HEK293 (cell line): Measurements from ENCODE around the gene CD8A.

Experiments
- CTCF ChIA-PET: fragments of 350-600 bp; formaldehyde crosslinking; extraction: SDS; loops from one replicate; lab custom pipeline; 2021; ENCODE audit warnings: antibody characterized with exemption; lab: Yijun Ruan, JAX
- POLR2A ChIA-PET: fragments of 300-600 bp; formaldehyde crosslinking; extraction: SDS; loops from one replicate; lab custom pipeline; 2020; ENCODE audit warnings: antibody characterized with exemption, inconsistent platforms; lab: Yijun Ruan, JAX
- H3K27ac ChIP-seq: fragments of 200-500 bp; sonication (Bioruptor generic); 2 replicates; pipeline ENCODE4 v1.5.1; 2014; ENCODE audit warnings: low read depth, low read length, control low read depth, inconsistent platforms; ENCODE audit errors: extremely low read depth
- H3K36me3 ChIP-seq, 2 experiments: fragments of 200-500 bp in 1 of 2; sonication (Bioruptor generic) in 1 of 2; 1 replicate in 1 of 2; 2 replicates in 1 of 2; pipeline ENCODE4 v1.5.1; 2014 to 2017; ENCODE audit warnings: inconsistent platforms in 2 of 2, low read length in 2 of 2; ENCODE audit not compliant: control insufficient read depth in 2 of 2, insufficient read depth in 1 of 2
- H3K4me1 ChIP-seq: fragments of 200-500 bp; sonication (Bioruptor generic); 2 replicates; pipeline ENCODE4 v1.5.1; 2014; ENCODE audit warnings: mild to moderate bottlenecking, low read length, inconsistent platforms; ENCODE audit not compliant: control insufficient read depth, insufficient read depth
- H3K4me3 ChIP-seq: 2 replicates; pipeline ENCODE4 v1.5.1; 2011; ENCODE audit warnings: low read depth, mild to moderate bottlenecking, control low read depth, low read length, moderate library complexity
- H3K9me3 ChIP-seq: fragments of 200-500 bp; sonication (Bioruptor generic); 2 replicates; pipeline ENCODE4 v1.5.1; 2014; ENCODE audit warnings: low read depth, low read length, inconsistent platforms; ENCODE audit not compliant: control insufficient read depth, insufficient read depth
- HOXD13 ChIP-seq: sonication (generic); formaldehyde crosslinking; IDR thresholded peaks from 2 replicates; pipeline ENCODE4 v1.8.0; 2022; ENCODE audit warnings: missing genetic modification reagents, borderline replicate concordance
- KLF8 ChIP-seq: fragments of 450-650 bp; formaldehyde crosslinking; IDR thresholded peaks from 2 replicates; pipeline ENCODE4 v1.5.1; 2016; ENCODE audit warnings: missing biosample characterization, missing genetic modification characterization
- ZIC2 ChIP-seq: fragments of 450-650 bp; formaldehyde crosslinking; IDR thresholded peaks from 2 replicates; pipeline ENCODE4 v1.5.1; 2016; ENCODE audit warnings: missing biosample characterization, missing genetic modification characterization
- ZNF132 ChIP-seq: fragments of 450-650 bp; formaldehyde crosslinking; IDR thresholded peaks from 2 replicates; pipeline ENCODE4 v1.5.1; 2017; ENCODE audit warnings: missing biosample characterization, missing genetic modification characterization, borderline replicate concordance
- ZNF155 ChIP-seq: fragments of 450-650 bp; formaldehyde crosslinking; IDR thresholded peaks from 2 replicates; pipeline ENCODE4 v1.5.1; 2016; ENCODE audit warnings: missing biosample characterization, missing genetic modification characterization
- ZNF239 ChIP-seq: fragments of 450-650 bp; formaldehyde crosslinking; IDR thresholded peaks from 2 replicates; pipeline ENCODE4 v1.5.1; 2016; ENCODE audit warnings: missing biosample characterization, missing genetic modification characterization
- ZNF302 ChIP-seq: fragments of 450-650 bp; formaldehyde crosslinking; IDR thresholded peaks from 2 replicates; pipeline ENCODE4 v1.5.1; 2016; ENCODE audit warnings: missing biosample characterization, missing genetic modification characterization, low read depth
- ZNF510 ChIP-seq: fragments of 450-650 bp; formaldehyde crosslinking; IDR thresholded peaks from 2 replicates; pipeline ENCODE4 v1.5.1; 2018; ENCODE audit warnings: mild to moderate bottlenecking, missing genetic modification characterization, missing biosample characterization; ENCODE audit not compliant: insufficient replicate concordance
- ZNF596 ChIP-seq: fragments of 450-650 bp; IDR thresholded peaks from 2 replicates; pipeline ENCODE4 v1.5.0; 2018; ENCODE audit warnings: missing biosample characterization, mild to moderate bottlenecking, missing genetic modification characterization, moderate library complexity
- ZNF626 ChIP-seq: fragments of 450-650 bp; sonication (Bioruptor Pico); formaldehyde crosslinking; IDR thresholded peaks from 2 replicates; pipeline ENCODE4 v1.5.1; 2018; ENCODE audit warnings: missing biosample characterization, missing genetic modification characterization, inconsistent platforms
- ZNF670 ChIP-seq: fragments of 450-650 bp; formaldehyde crosslinking; IDR thresholded peaks from 2 replicates; pipeline ENCODE4 v1.5.1; 2016; ENCODE audit warnings: missing biosample characterization, missing genetic modification characterization, low read depth
- ZNF747 ChIP-seq: fragments of 450-650 bp; formaldehyde crosslinking; IDR thresholded peaks from 2 replicates; pipeline ENCODE4 v1.5.1; 2016; ENCODE audit warnings: missing biosample characterization, missing genetic modification characterization
- ZNF843 ChIP-seq: fragments of 450-650 bp; formaldehyde crosslinking; IDR thresholded peaks from 2 replicates; pipeline ENCODE4 v1.5.1; 2016; ENCODE audit warnings: missing biosample characterization, missing genetic modification characterization
- ZXDB ChIP-seq: fragments of 450-650 bp; formaldehyde crosslinking; IDR thresholded peaks from 2 replicates; pipeline ENCODE4 v1.5.1; 2016; ENCODE audit warnings: missing biosample characterization, missing genetic modification characterization
- TF ChIP-seq, protein P1 (sequence below): fragments of 450-650 bp; formaldehyde crosslinking; IDR thresholded peaks from 2 replicates; pipeline ENCODE4 v1.5.1; 2016; ENCODE audit warnings: missing biosample characterization, missing genetic modification characterization
- TF ChIP-seq, protein P2 (sequence below): fragments of 450-650 bp; formaldehyde crosslinking; IDR thresholded peaks from 2 replicates; pipeline ENCODE4 v1.5.1; 2016; ENCODE audit warnings: missing biosample characterization, missing genetic modification characterization
- TF ChIP-seq, protein P3 (sequence below): fragments of 450-650 bp; formaldehyde crosslinking; IDR thresholded peaks from 2 replicates; pipeline ENCODE4 v1.5.1; 2016; ENCODE audit warnings: missing biosample characterization, missing genetic modification characterization
- TF ChIP-seq, protein P4 (sequence below): fragments of 450-650 bp; formaldehyde crosslinking; IDR thresholded peaks from 2 replicates; pipeline ENCODE4 v1.5.1; 2017; ENCODE audit warnings: missing biosample characterization, missing genetic modification characterization
- TF ChIP-seq, protein P5 (sequence below): fragments of 450-650 bp; formaldehyde crosslinking; IDR thresholded peaks from 2 replicates; pipeline ENCODE4 v1.5.1; 2016; ENCODE audit warnings: missing biosample characterization, missing genetic modification characterization

Gene CD8A

DNA sequence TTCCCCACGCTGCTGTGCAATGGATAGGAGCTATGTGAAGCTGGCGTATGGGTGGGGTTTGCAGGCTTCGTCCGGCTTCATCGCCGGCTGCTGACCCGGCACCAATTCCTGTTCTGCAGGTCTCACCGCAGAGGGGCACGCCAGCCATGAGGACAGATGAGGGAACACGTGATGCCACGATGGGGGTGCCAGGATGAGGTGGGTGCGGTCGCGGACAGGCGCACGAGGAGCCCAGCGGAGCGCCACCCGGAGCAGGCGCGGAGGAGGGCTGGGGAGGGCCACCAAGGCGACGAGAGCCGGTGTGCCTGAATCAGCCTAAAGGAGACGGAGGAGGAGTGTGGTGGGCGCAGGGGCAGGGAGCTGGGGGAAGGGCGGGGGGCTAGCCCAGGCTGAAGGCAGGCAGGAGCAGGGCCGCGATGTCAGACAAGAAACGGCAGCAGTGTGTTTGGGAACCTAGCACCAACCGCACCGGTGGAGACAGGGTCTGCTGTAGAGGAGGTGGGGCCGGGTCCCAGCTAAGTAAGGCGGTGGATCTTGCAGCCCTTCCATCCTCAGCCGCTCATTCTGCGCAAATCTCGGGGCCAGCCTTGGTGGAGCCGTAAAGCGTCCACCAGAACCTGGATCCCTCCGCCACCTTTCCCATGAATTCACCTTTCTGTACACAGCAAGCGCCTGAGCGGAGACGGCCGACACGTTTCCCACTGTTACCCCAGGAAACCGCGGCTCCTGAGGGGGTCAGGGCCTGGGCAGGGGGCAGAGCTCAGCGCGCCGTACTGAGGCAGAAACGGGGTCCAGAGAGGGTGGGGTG, 17.0 kb upstream of the CD8A start (continued):
- TF ChIP-seq ZNF626 (no peak), ZNF302 (tag by site-specific recombination) (no peak), ZNF510 (tag by site-specific recombination) (no peak), ZNF596 (tag by site-specific recombination) (no peak), ZNF670 (tag by site-specific recombination) (no peak), ZNF747 (tag by site-specific recombination) (no peak), ZNF843 (tag by site-specific recombination) (no peak), ZNF132 (tag by site-specific recombination) (no peak), ZNF155 (tag by site-specific recombination) (no peak), KLF8 (tag by site-specific recombination) (peak; percentile 45; the same call in 1 of the 2 replicates), ZXDB (tag by site-specific recombination) (no peak; the same call in 1 of the 2 replicates), ZIC2 (0 out of 2 replicates have a peak, but pooled peaks have one; percentile 10), ZNF239 (tag by site-specific recombination) (no peak), HOXD13 (no peak)
- TF ChIP-seq, protein P1, sequence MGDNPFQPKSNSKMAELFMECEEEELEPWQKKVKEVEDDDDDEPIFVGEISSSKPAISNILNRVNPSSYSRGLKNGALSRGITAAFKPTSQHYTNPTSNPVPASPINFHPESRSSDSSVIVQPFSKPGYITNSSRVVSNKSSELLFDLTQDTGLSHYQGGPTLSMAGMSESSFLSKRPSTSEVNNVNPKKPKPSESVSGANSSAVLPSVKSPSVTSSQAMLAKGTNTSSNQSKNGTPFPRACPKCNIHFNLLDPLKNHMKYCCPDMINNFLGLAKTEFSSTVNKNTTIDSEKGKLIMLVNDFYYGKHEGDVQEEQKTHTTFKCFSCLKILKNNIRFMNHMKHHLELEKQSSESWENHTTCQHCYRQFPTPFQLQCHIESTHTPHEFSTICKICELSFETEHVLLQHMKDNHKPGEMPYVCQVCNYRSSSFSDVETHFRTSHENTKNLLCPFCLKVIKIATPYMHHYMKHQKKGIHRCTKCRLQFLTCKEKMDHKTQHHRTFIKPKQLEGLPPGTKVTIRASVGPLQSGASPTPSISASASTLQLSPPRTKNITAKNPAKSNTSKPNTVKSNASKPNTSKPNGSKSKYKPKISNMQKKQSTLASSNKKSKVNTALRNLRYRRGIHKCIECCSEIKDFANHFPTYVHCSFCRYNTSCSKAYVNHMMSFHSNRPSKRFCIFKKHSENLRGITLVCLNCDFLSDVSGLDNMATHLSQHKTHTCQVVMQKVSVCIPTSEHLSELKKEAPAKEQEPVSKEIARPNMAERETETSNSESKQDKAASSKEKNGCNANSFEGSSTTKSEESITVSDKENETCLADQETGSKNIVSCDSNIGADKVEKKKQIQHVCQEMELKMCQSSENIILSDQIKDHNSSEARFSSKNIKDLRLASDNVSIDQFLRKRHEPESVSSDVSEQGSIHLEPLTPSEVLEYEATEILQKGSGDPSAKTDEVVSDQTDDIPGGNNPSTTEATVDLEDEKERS (tag by site-specific recombination) = no peak
- TF ChIP-seq, protein P2, sequence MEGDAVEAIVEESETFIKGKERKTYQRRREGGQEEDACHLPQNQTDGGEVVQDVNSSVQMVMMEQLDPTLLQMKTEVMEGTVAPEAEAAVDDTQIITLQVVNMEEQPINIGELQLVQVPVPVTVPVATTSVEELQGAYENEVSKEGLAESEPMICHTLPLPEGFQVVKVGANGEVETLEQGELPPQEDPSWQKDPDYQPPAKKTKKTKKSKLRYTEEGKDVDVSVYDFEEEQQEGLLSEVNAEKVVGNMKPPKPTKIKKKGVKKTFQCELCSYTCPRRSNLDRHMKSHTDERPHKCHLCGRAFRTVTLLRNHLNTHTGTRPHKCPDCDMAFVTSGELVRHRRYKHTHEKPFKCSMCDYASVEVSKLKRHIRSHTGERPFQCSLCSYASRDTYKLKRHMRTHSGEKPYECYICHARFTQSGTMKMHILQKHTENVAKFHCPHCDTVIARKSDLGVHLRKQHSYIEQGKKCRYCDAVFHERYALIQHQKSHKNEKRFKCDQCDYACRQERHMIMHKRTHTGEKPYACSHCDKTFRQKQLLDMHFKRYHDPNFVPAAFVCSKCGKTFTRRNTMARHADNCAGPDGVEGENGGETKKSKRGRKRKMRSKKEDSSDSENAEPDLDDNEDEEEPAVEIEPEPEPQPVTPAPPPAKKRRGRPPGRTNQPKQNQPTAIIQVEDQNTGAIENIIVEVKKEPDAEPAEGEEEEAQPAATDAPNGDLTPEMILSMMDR (tag by site-specific recombination) = peak; percentile 55
- TF ChIP-seq, protein P3, sequence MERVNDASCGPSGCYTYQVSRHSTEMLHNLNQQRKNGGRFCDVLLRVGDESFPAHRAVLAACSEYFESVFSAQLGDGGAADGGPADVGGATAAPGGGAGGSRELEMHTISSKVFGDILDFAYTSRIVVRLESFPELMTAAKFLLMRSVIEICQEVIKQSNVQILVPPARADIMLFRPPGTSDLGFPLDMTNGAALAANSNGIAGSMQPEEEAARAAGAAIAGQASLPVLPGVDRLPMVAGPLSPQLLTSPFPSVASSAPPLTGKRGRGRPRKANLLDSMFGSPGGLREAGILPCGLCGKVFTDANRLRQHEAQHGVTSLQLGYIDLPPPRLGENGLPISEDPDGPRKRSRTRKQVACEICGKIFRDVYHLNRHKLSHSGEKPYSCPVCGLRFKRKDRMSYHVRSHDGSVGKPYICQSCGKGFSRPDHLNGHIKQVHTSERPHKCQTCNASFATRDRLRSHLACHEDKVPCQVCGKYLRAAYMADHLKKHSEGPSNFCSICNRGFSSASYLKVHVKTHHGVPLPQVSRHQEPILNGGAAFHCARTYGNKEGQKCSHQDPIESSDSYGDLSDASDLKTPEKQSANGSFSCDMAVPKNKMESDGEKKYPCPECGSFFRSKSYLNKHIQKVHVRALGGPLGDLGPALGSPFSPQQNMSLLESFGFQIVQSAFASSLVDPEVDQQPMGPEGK (tag by site-specific recombination) = peak; percentile 80

DNA sequence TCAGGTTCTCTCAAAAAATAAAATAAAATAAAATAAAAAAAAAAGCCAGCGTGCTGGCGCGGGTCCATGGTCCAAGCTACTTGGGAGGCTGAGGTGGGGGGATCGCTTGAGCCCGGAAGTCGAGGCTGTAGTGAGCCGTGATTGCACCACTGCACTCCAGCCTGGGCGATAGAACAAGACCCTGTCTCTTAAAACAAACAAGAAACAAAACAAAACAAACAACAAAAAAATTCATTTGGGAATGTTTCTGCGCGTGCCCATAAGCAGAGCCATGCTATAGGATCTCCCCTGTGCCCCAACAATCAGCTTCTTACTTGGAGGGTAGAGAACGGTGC, 16.4 kb upstream of the CD8A start:
- POLR2A ChIA-PET = interaction anchor here (1.4 kb wide), 1 partner anchor 366 kb away, joined by 3 read pairs; the partner anchor contains the start of gene KDM3A
- H3K4me1 ChIP-seq = peaks cover 4% of the 10 kb centered on the region; the same call in 1 of the 2 replicates
- H3K4me3 ChIP-seq = peak overlapping the region; percentile 46
- CTCF ChIA-PET = interaction anchor here (0.6 to 1.3 kb wide), 4 partner anchors 42 to 1293 kb away, joined by 4 to 7 read pairs (median 4); no protein-coding TSS in a partner anchor
- no peaks in the 10 kb centered on the region for H3K9me3 ChIP-seq
- no peaks in the 10 kb centered on the region for H3K36me3 ChIP-seq
- peak overlapping the region; percentile 80; the same call in 1 of the 2 replicates for H3K27ac ChIP-seq
- TF ChIP-seq, protein P4, sequence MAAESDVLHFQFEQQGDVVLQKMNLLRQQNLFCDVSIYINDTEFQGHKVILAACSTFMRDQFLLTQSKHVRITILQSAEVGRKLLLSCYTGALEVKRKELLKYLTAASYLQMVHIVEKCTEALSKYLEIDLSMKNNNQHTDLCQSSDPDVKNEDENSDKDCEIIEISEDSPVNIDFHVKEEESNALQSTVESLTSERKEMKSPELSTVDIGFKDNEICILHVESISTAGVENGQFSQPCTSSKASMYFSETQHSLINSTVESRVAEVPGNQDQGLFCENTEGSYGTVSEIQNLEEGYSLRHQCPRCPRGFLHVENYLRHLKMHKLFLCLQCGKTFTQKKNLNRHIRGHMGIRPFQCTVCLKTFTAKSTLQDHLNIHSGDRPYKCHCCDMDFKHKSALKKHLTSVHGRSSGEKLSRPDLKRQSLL (tag by site-specific recombination) = no peak
- TF ChIP-seq, protein P5, sequence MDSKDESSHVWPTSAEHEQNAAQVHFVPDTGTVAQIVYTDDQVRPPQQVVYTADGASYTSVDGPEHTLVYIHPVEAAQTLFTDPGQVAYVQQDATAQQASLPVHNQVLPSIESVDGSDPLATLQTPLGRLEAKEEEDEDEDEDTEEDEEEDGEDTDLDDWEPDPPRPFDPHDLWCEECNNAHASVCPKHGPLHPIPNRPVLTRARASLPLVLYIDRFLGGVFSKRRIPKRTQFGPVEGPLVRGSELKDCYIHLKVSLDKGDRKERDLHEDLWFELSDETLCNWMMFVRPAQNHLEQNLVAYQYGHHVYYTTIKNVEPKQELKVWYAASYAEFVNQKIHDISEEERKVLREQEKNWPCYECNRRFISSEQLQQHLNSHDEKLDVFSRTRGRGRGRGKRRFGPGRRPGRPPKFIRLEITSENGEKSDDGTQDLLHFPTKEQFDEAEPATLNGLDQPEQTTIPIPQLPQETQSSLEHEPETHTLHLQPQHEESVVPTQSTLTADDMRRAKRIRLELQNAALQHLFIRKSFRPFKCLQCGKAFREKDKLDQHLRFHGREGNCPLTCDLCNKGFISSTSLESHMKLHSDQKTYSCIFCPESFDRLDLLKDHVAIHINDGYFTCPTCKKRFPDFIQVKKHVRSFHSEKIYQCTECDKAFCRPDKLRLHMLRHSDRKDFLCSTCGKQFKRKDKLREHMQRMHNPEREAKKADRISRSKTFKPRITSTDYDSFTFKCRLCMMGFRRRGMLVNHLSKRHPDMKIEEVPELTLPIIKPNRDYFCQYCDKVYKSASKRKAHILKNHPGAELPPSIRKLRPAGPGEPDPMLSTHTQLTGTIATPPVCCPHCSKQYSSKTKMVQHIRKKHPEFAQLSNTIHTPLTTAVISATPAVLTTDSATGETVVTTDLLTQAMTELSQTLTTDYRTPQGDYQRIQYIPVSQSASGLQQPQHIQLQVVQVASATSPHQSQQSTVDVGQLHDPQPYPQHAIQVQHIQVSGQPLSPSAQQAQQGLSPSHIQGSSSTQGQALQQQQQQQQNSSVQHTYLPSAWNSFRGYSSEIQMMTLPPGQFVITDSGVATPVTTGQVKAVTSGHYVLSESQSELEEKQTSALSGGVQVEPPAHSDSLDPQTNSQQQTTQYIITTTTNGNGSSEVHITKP = peak; percentile 85
- TF ChIP-seq, all 188 proteins: peak for 1
